Nucleus accumbens (tissue), 56 donors: ENCODE measurements around the gene OR1F1.
"Not testable (repeated sequence)": the region's sequence is repeated elsewhere in the genome, so short reads cannot be mapped to it uniquely, and the experiment has no call there.

Experiments
- DNase-seq, 56 donors: peaks; one replicate each; lab custom pipeline; 2025; lab: John Stamatoyannopoulos, UW

The OR1F1 gene

GRCh38 chr16:3149630-3150345, 38.2 kb upstream of the OR1F1 start:
- peak in 47 of 56 donors; percentile 13 to 77 (median 44) for DNase-seq

GRCh38 chr16:3150346-3151218, 37.4 kb upstream of the OR1F1 start:
- peak in 55 of 56 donors; percentile 52 to 97 (median 86) for DNase-seq

GRCh38 chr16:3152027-3152276, 36.1 kb upstream of the OR1F1 start:
- DNase-seq = peak in 2 of 56 donors; percentile 16 to 30

GRCh38 chr16:3152277-3152990, 35.6 kb upstream of the OR1F1 start:
- peak in 53 of 56 donors; percentile 20 to 88 (median 73) for DNase-seq

GRCh38 chr16:3152991-3153368, 35.0 kb upstream of the OR1F1 start:
- DNase-seq = no peak

GRCh38 chr16:3155181-3155580, 32.8 kb upstream of the OR1F1 start:
- no peak for DNase-seq

- no peak for DNase-seq
Observed at GRCh38 chr16:3155972-3156371, 32.0 kb upstream of the OR1F1 start.

- DNase-seq = peak in 22 of 56 donors; percentile 0 to 63 (median 24)
Observed at GRCh38 chr16:3157229-3158025, 30.6 kb upstream of the OR1F1 start.

GRCh38 chr16:3158026-3158509, 29.9 kb upstream of the OR1F1 start:
- peak in 1 of 56 donors; percentile 6 for DNase-seq

- DNase-seq = peak in 35 of 56 donors; percentile 4 to 68 (median 28)
Observed at GRCh38 chr16:3158510-3159314, 29.3 kb upstream of the OR1F1 start.

GRCh38 chr16:3161235-3162018, 26.6 kb upstream of the OR1F1 start:
- no peak for DNase-seq

- DNase-seq = no peak
Observed at GRCh38 chr16:3164121-3164991, 23.6 kb upstream of the OR1F1 start.

GRCh38 chr16:3165111-3165822, 22.7 kb upstream of the OR1F1 start:
- DNase-seq = no peak

GRCh38 chr16:3166505-3166886, 21.5 kb upstream of the OR1F1 start:
- no peak for DNase-seq

GRCh38 chr16:3168729-3169128, 19.3 kb upstream of the OR1F1 start:
- DNase-seq = not testable (repeated sequence)

GRCh38 chr16:3170440-3171180, 17.4 kb upstream of the OR1F1 start:
- no peak for DNase-seq
